HG03432 (cell line): ENCODE measurements around the gene ZSWIM4.
A peak's percentile ranks its signal among the peaks of the same experiment; 100 is the strongest.

Experiments used
- ATAC-seq: cut with Tn5 transposase; IDR thresholded peaks from one replicate; pipeline ENCODE4 v1.9.1; 2021; ENCODE audit warnings: mild to moderate bottlenecking, moderate library complexity; ENCODE audit not compliant: unreplicated experiment

The ZSWIM4 gene

DNA sequence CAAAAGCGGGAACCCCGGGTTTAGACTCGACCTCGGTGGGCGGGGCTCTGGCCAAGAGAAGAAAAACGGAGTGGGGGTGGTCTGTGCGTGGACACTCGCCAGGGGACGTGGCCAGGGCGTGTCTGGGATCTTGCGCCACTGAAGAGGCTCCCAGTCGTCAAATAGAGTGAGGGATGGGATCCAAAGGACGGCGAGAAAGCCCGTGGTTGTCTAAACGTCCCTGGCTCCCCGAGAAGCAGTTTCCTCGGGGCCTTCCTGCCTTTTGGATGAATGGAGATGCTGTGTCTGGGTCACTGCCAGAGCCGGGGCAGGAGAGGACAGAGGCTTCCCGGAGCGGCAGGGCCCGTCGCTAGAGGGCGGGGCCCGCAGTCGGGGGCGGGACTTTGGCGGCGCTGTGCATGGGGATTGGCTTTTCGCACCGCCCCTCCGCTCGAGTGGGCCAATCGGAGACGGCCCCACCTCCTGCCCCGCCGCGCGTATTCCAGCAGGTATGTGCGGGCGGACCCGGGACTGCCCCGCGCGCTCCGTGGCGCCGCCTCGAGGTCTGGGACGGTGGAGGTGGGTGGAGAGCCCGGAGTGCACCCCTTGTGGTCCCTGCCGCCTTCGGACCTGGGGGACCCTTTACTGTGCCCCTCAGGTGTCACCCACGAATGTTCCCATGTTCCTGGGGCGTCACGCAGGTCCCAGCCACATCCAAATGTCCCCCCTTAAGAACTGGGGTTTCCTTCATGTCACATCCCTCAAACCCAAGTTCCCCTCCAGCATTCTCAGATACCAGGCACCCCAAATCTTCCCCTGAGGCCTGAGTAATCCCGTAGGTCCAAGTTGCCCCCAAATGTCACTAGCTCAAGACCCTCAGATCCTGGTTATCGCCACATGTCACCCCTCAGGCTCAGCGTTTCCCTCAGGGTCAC, 38.3 kb downstream of the ZSWIM4 start:
- ATAC-seq, result peak; percentile 76

DNA sequence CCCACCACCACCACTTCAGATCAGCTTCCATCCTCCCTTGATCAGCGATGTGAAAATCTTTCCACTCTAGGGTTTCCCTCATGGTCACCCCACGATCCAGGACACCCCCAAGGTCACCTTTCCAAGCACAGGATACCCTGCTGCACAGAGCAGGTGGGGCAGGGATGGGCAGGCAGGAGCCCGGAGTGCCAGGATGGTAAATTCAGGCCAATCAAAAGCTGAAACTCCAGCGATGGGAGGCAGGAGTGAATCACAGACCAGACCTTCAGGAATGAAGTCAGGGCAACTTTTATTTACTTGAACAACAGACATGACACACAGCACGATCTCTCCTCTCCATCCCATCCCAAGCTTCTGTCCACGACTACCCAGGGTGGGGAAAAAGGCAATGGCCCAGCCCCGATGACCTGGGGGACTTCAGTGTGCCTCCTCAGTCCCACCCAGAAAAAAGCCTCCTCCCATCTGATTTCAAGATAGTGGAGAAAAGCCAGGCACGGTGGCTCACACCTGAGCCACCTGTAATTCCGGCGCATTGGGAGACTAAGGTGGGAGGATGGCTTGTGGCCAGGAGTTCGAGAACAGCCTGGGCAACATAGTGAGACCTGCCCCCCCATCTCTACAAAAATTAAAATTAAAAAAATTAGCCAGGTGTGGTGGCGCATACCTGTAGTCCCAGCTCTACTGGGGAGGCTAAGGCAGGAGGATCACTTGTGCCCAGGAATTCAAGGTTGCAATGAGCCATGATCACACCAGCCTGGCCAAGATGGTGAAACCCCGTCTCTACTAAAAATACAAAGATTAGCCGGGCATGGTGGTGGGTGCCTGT, 39.2 kb downstream of the ZSWIM4 start:
- ATAC-seq, result no peak

DNA sequence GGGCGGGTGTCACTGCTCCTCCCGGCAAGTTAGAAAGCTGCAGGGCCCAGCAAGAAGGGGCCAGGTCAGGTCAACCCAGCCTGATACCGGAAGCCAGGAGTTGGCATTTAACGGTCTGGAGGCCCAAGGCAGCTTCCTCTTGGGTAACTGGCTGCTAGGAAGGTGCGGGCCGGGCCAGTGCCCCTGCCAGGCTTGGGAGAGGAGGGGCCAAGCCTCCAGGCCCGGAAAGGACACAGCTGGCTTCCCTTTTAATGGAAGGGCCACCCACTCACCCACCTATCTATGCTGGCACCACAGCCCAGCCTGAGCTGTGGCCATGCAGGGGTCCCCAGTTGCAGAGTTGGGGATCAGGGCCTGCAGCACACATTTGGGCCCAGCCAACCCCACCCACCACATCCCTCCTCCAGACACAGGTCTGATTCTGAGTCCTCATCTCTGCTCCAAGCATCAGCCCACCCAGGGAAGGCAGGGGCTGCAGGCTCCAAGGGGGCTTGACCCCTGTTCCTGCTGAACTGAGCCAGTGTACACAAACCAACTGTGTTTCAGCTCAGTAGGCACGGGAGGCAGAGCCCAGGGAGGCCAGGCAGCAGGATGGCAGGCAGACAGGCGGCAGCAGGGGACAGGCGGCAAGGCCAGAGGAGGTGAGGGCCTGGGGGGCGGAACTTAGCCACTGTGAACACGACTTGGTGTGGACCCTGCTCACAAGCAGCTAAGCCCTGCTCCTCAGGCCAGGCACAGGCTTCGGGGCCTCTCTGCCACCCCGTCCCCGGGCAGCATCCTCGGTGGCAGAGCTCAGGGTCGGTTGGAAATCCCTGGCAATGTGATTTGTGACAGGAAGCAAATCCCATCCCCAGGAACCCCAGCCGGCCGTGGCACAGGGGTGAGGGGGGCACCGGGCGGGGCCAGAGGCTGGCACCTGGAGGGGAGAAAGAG, 40.8 kb downstream of the ZSWIM4 start:
- no peak for ATAC-seq

DNA sequence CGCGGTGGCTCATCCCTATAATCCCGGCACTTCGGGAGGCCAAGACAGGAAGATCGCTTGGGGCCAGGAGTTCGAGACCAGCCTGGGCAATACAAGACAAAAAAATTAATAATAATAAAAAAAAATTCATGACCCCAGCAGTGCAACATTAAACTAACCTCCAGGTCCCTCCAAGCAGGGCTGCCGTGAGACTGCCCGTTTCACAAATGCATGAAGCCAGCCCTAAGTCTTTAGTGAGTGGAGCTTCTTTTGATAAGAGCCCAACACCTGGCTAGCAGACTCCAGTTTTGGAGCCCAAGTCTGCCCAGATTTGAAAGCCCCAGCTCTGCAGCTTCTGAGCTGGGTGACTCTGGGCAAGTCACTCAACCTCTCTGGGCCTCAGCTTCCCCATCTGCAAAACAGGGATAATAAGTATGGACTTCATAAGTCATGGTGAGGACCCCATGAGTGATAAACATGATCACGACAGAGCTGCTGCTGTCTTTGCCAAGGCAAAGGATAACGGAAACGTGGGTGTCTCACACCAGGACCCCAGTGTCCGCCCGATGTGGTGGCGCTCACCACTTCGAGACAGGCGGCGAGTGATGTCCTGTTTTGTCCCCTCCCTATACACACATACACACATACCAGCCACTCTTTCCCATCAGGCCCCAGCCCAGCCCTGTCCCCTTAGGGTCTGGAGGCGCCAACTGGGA, 43.3 kb downstream of the ZSWIM4 start:
- no peak for ATAC-seq

DNA sequence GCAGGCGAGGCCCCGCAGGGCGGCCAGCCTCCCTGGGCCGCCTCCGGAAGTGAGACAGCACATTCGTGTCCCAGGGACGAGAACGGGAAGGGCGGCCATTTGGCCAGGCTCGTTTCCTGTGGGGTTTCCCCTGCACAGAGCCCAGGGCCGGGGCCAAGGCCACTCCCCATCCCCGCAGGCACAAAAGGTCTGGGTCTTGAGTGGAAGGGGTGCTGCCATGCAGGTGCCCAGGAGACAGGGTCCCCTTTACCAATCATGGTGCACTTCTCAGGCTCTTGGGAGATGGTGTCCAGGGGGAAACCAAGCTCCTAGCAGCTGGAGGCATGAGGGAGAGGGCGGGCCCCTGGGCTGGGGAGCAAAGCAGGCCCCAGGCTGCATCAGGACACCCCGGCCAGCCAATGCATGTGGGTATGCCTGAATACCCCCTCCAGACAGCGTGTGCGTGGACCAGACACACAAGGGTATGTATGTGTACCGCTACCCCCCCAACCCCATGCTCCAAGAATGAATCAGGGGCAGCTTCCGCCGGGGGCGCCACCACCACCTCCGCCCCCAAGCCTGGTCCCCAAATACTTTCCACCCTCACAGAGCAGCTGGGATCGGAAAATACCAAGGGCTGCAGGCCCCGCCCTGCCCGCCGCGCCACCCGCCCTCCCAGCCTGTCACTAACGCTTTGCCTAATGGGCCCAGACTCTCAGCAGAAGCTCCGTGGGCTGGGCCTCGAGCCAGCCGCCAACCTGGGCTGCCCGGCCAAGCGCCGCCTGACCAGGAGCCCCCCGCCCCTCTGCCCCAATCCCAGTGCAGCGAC, 44.1 kb downstream of the ZSWIM4 start:
- peak; percentile 40 for ATAC-seq

DNA sequence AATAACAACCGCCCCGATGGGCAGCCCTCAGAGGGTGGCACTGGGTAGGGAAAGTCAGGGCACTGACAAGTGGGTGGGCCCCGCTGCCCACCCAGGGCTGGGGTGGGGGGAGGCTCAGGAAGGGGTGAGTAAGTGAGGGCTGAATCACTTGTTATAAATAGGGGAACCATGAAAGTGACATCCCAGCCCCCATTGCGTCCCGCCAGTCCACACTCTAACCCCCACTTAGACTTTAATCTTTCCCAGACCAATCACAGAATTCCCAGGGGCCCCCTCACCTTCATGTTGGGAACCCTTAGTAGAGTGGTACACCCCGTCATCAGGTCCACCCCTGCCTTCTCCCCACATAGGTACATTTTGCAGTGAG, 44.7 kb downstream of the ZSWIM4 start:
- ATAC-seq, result no peak

DNA sequence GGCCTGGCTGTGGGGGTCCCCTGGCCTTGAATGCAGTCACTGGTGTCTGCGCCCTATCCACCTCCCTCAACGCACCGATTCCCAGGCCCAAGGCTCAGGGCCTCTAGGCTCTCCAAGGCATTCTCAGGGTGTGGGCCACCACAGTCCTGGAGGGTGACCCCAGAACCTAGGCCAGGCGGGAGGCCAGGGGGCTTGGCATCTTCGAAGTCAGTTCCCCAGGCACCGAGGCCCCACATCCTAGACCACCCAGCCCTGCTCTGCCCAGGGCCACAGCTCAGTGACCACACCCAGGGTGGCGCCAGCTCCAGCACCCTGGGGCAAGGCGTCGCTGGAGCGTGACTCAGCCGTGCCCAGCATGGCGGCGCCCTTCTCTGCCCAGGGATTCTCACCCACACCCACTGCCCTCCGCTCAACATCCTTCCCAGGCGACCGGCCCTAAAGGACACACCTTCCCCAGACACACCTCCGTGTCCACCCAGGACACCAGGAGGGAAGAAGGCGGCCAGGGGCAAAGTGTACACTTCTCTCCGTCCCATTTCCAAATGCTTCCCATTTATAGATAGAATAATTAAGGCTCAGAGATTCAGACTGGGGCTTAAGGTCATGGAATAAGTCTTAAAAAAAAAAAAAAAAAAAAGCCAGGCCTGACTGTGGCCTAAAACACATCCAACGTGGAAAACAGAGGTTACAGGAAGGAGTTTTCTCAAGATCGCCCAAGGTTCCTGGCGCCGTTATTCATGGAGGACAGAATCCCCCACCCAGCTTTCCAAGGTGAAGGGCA, 45.3 kb downstream of the ZSWIM4 start:
- ATAC-seq, result no peak

DNA sequence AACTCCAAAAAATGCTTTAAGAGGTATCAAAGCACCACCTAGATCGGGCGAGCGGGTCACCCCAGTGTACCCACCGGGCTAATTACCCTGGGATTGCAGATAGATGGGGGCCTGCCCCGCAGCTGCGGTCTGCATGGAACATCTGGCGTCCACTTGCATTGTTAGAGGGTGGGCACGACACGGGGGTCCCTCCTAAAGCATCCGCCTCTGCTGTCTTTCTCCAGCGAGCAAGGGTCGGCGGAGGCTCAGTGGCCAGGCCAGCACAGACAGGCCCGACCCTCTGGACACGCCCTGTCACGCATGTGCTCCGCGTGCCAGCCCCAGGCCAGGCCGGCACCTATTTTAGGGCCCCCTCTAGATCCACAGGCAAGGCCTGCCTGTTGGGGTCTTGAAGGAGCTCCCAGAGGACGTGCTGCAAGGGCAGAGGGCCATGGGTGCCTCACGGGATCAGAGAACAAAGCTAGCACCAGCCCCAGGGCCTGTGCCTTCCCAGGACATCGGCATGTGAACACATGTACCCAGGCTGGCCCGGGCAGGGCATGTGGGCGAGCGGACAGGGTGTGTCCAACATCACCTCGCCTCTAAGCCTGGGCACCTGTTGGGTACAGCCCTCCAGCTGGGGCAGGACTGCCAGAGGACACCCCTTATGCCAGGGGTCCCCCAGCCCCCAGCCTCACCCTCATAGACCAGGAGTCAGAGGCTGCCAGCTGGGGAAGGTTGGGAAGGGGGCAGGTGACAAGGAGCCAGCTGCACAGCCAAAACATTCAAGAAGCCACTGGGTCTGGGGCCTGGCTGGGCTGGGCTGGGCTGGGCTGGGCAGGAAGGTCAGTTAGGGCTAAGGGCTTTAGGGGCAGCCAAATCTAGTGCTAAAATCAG, 46.1 kb downstream of the ZSWIM4 start:
- no peak for ATAC-seq

DNA sequence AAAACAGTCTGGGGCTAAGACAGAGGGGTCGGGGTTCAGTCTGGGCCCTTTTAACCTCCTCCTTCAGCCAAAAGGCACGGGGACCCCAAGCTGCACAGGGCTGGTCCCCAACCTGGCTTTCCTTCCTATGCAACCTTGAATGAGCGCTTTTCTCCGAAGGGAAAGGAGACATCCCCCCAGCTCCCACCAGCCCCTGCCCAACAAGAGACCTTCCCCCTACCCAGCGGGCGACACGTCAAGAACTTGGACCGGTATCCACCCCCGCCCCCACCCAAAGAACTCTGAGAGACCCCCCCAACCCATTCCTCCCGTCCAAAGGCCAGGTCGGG, 46.7 kb downstream of the ZSWIM4 start:
- ATAC-seq, result no peak

DNA sequence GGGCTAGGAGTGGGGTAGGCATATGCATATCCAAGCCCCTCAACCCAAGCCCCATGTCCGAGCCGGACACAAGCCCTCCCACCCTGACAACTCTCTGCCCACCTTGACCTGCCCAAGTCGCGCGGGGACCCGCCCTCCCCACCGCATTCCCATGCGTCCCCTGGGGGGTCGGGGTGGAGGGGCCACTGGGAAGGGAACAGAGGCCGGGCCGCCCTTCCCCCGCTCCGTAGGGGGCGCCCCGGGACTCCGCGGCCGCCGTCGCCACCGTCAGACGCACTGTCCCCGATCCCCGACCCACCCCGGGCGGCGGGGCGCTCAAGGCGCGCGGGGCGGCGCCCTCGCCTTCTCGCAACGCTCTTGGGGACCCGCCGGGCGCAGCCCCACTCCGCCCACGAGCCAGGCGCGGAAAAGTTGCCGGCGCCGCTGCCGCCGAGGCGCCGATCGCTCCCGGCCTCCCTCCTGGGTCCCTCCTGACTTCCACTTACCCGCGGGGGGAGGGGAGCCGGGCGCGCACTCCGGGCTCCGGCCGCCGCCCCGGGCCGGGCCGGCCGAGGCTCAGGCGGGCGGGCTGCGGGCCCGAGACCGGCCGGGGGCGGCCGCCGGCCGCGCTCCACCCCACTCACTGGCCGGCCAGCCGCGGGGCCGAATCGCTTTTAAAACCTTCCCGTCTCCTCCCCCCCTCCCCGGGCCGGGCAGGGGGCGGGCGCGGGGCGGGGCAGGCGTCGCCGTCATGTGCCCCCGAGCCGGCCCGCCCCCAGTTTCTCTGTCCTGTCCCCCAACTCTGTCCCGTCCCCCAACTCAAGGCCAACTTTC, 47.3 kb downstream of the ZSWIM4 start:
- ATAC-seq, result no peak

DNA sequence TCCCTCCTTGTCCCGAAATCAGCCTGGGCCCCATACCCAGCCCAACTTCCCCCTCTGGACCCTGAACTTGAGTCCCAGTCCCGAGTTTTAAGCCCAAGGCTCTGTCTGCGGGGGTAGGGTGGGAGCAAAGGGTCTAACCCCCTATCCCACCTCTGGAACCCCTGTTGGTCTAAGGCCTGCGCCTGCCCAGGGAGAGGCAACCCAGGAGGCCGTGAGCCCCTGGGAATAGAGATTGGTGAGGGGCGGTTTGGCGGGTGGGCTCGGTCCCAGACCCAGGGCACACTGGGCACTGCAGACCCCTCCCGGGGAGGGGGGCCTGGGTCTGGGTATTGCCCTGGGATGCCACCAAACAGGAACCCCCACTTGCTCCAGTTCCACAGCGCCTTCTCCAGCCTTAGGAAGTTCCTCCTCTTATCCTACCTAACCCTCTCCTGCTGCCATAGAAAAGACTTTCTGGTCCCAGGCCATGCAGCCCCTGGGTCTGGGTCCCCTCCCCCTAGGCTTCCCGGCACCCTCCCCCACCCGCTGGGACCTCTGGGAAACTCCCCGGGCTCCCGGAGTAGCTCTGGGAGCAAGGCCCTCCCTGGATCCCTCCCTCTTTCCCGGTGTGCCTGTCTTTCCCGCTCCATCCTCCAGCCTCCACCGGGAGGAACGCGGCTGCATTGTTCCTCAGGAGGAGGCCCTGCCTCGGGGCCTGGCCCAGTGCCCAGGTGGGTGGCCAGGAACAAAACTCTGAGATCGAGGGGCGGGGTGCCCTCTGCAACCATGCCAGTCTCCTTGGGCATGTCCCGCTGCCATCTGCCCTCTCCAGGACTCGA, 48.1 kb downstream of the ZSWIM4 start:
- no peak for ATAC-seq

DNA sequence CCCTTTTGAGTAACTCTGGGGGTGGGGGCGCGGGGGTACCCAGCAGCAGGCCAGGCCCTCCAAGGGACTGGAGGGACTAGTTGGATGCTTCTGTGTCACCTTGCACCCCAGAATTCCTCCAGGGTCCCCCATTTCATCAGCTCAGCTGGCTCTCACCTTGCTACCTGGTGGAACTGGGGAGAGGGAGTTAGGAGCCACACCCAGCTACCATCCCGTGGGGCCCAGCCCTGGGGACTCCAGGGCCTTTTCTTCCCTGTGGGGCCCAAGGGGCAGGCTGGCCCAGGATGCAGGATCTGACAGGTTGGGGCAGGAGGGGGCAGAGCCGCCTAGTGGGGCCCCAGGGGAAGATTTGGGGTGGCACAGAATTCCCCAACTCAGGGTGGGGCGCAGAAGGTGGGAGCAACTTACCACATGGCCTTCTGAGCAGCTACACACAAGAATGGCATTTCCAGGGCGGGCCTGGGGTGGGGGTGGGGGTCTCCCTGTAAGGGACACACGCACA, 48.9 kb downstream of the ZSWIM4 start:
- ATAC-seq, result no peak

DNA sequence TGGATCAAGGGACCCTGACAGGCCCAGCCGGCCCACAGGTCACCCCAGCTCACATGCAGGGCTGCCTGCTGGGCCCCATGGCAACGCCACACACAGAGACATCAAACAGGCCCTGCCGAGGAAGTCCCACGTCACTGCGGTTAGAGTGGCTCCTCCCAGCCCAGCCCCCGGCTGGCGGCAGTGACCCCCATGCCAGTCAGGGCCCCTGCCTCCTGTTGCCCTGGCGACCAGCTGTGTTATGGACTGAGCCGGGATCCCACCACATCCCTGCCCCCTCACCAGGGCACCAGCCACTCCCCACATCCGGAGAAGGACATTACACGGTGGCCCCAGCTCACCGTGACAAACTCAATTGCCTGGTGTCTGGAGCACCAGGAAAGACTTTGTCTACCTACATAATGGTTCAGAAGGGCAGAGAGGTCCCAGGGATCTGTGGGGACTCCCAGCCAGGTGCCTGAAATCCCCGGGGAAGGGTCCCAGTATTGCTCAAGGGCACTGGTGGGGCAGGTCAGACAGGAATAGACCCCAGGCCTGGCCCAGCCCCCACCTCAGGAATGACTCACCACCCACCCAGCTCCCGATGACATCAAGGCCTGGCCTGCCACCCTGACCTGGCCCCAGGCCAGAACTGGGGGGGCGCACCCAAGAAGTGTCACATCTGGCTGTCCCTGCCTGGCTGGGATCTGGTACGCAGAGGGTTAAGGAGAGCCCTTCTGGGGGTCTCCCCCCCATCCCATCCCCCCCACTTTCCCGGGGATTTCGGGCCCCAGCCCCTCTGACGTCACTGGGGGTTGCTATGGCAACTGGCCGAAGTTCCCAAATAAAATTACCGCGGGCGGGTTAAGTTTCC, 51.5 kb downstream of the ZSWIM4 start:
- ATAC-seq, result peak; percentile 58

DNA sequence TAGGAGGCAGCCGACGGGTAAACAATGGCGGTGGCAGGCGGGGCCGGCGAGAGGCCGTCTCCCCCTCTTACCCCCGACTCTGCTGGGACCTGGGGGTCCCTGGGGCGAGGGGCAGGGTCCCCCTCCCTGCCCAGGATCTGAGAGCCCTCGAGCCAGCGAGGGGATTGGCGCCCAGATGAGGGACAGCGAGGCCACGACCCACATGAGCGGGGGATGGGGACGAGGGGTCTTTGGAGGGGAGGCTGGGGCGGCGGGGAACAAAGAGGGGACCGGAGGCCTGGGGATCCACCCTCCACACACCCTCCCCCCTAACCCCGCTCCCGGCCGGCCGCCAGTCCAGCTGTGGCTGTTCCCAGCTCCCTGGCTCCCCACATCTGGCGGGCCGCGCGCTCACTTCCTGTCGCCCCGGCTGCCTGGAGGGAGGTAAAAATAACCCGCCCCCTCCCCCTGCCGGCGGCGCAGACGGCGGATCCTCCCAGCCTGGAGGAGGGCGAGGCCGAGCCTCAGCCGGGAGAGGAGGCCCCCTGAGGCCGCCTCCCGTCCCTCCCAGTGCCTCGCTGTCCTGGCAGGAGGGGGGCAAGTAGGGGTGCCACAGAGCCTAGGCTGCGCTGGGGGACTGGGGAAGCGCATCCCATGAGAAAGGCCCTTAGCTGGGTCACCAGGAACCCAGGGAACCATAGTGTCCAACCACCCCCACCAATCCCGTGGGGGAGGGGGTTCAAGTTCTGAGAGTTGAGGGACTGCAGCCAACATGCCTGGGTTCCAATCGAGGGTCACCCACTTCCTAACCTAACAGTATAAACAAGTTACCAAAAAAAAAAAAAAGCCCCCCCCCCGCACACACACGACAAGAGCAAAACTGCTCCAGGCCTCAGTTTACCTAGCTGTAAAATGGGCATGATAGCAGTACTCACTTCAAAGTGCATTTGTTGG, 52.4 kb downstream of the ZSWIM4 start:
- peak; percentile 24 for ATAC-seq
